ENCODE measurements around the gene S1PR5.

DNA sequence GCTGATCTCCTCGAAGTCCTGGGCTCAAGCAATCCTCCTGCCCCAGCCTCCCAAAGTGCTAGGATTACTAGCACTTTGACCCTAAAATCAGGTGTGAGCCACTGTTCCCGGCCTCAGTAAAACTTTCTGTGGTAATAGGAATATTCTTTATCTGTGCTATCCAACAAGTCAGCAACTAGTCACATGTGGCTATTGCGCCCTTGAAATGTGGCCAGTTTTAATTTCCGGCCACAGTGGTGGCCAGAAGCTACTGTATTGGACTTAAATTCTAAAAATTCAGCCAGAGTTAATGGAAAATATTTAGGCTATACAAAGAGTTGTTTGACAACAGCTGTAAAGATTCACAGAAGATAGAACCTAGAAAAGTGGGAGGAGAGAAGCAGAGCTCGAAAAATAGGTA is 44.1 kb downstream of the S1PR5 start:
- TF ChIP-seq, protein P1, sequence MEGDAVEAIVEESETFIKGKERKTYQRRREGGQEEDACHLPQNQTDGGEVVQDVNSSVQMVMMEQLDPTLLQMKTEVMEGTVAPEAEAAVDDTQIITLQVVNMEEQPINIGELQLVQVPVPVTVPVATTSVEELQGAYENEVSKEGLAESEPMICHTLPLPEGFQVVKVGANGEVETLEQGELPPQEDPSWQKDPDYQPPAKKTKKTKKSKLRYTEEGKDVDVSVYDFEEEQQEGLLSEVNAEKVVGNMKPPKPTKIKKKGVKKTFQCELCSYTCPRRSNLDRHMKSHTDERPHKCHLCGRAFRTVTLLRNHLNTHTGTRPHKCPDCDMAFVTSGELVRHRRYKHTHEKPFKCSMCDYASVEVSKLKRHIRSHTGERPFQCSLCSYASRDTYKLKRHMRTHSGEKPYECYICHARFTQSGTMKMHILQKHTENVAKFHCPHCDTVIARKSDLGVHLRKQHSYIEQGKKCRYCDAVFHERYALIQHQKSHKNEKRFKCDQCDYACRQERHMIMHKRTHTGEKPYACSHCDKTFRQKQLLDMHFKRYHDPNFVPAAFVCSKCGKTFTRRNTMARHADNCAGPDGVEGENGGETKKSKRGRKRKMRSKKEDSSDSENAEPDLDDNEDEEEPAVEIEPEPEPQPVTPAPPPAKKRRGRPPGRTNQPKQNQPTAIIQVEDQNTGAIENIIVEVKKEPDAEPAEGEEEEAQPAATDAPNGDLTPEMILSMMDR (IDR thresholded peaks at IDR 0.05): no peak
- TF ChIP-seq POLR2A (IDR thresholded peaks at IDR 0.05) (no peak), POLR2AphosphoS5 (IDR thresholded peaks at IDR 0.05) (no peak)

Data from breast epithelium (tissue), 3 donors.